Hindlimb muscle (tissue), 1 donor: ENCODE results near the gene TEKT2. TPM values are rescaled to one million over a fixed set of nuclear protein-coding genes. Genes with fewer than 3 reads are reported as not detected.

Source experiments
- DNase-seq: peaks from one replicate; pipeline ENCODE4 v3.0.0-alpha.2; 2013
- polyA plus RNA-seq: library from polyadenylated mRNA; unstranded; fragments of 120-200 nt; gene quantifications from one replicate; pipeline ENCODE4 v1.2.1, GENCODE V29; 2013; ENCODE audit not compliant: insufficient read length

Gene TEKT2
- polyA plus RNA-seq: 0.44 TPM

GRCh38 chr1:36083635-36084496 is at the start of gene TEKT2:
Gene TEKT2 (plus strand): TSS chr1:36084094. CDS start chr1:36084922, 828 bp downstream.
- DNase-seq: peak; percentile 43

- peak; percentile 4 for DNase-seq
These were observed 49.2 kb upstream of the TEKT2 start for GRCh38 chr1:36034692-36035091.

GRCh38 chr1:36035154-36035553 is 48.7 kb upstream of the TEKT2 start:
- DNase-seq: no peak

GRCh38 chr1:36040238-36040637 is 43.7 kb upstream of the TEKT2 start:
- no peak for DNase-seq

- no peak for DNase-seq
These were observed 32.1 kb upstream of the TEKT2 start for GRCh38 chr1:36051821-36052220.

GRCh38 chr1:36053978-36054377 is 29.9 kb upstream of the TEKT2 start:
- DNase-seq: no peak

GRCh38 chr1:36055706-36056105 is 28.2 kb upstream of the TEKT2 start:
- DNase-seq: no peak

- no peak for DNase-seq
These were observed 21.6 kb upstream of the TEKT2 start for GRCh38 chr1:36062315-36062714.

- DNase-seq: no peak
These were observed 16.0 kb upstream of the TEKT2 start for GRCh38 chr1:36067871-36068270.

- DNase-seq: no peak
These were observed 15.0 kb upstream of the TEKT2 start for GRCh38 chr1:36068866-36069265.

GRCh38 chr1:36070349-36070748 is 13.5 kb upstream of the TEKT2 start:
- DNase-seq: no peak

GRCh38 chr1:36076979-36077573 is 6.8 kb upstream of the TEKT2 start:
- DNase-seq: no peak

GRCh38 chr1:36080236-36080635 is 3.7 kb upstream of the TEKT2 start:
- no peak for DNase-seq

- DNase-seq: no peak
These were observed 3.1 kb upstream of the TEKT2 start for GRCh38 chr1:36080801-36081200.

GRCh38 chr1:36081926-36082485 is 1.9 kb upstream of the TEKT2 start:
- no peak for DNase-seq

GRCh38 chr1:36083219-36083618 is 675 bp upstream of the TEKT2 start:
- DNase-seq: no peak

- DNase-seq: no peak
These were observed 712 bp downstream of the TEKT2 start for GRCh38 chr1:36084497-36085115.

GRCh38 chr1:36085126-36085525 is 1.2 kb downstream of the TEKT2 start:
- DNase-seq: no peak

- DNase-seq: no peak
These were observed 2.0 kb downstream of the TEKT2 start for GRCh38 chr1:36085686-36086526.

GRCh38 chr1:36086529-36087232 is 2.8 kb downstream of the TEKT2 start:
- no peak for DNase-seq

- DNase-seq: no peak
These were observed 3.6 kb downstream of the TEKT2 start for GRCh38 chr1:36087233-36088123.
